PFSK-1 (cell line): ENCODE results near the gene KIF5C.

Source experiments
- FOXP2 ChIP-seq: optimal IDR thresholded peaks from 2 replicates; pipeline ENCODE3; 2011; ENCODE audit warnings: borderline replicate concordance, control low read depth, inconsistent platforms; ENCODE audit not compliant: insufficient read depth; ENCODE audit errors: extremely low read length, extremely low read depth
- POLR2AphosphoS5 ChIP-seq: IDR thresholded peaks from 2 replicates; pipeline ENCODE4 v1.6.1; 2012; ENCODE audit warnings: low read depth, mild to moderate bottlenecking, control low read depth, low read length, moderate library complexity
- REST ChIP-seq, 2 experiments: IDR thresholded peaks; 2 replicates each; pipeline versions ENCODE4 v1.6.1 to v1.8.0; 2011 to 2012; ENCODE audit warnings: low read depth in 2 of 2, low read length in 2 of 2, control low read depth in 1 of 2, inconsistent platforms in 1 of 2, mild to moderate bottlenecking in 1 of 2, moderate library complexity in 1 of 2; ENCODE audit not compliant: insufficient read depth in 1 of 2
- SIN3A ChIP-seq: IDR thresholded peaks from 2 replicates; pipeline ENCODE4 v1.6.1; 2012; ENCODE audit warnings: mild to moderate bottlenecking, low read length, moderate library complexity, borderline replicate concordance; ENCODE audit not compliant: insufficient read depth
- TAF1 ChIP-seq: IDR thresholded peaks from 2 replicates; pipeline ENCODE4 v1.6.1; 2012; ENCODE audit warnings: low read length, control low read depth, borderline replicate concordance; ENCODE audit not compliant: insufficient read depth

Gene KIF5C

GRCh38 chr2:148930046-148930775, 55.2 kb downstream of the KIF5C start:
- no peak for TF ChIP-seq POLR2AphosphoS5
- TF ChIP-seq REST (IDR thresholded peaks at IDR 0.05; ENCODE audit: insufficient read depth in 1 of 2, low read depth in 2 of 2, low read length in 2 of 2), result no peak
- TF ChIP-seq SIN3A, result no peak
- no peak for TF ChIP-seq FOXP2
- no peak for TF ChIP-seq TAF1

DNA sequence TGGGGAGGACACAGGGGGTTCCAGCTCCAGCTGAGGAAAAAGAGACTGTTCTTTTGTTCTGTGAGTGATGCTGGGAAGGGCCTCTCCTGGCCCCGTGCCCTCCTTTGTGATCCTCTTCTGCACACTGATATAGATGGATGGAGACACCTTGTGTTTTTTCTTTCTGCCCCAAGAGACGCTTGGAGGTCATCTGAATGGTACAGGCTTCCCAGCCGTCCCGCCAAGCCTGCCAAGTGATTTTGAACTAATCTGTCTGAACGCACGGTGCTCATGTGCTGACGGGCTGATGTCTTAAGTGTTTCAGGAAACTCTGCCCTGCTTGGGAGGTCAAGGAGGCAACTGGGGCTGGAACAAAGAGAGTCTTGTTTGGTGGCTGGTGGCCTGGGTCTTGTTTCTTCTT, 57.5 kb downstream of the KIF5C start:
- no peak for TF ChIP-seq REST (IDR thresholded peaks at IDR 0.05; ENCODE audit: insufficient read depth in 1 of 2, low read depth in 2 of 2, low read length in 2 of 2)
- no peak for TF ChIP-seq POLR2AphosphoS5
- no peak for TF ChIP-seq TAF1
- no peak for TF ChIP-seq SIN3A
- no peak for TF ChIP-seq FOXP2

DNA sequence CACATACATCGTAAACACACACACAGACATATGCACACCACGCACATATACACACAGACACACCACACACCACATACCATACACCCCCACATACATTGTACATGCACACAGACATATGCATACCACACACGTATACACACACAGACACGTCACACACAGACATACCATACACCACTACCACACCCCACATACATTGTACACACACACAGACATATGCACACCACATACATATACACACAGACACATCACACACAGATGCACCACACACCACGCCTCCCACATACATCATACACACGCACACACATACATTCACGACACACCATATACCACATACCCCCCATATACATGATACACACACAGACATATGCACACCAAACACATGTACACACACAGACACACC, 58.4 kb downstream of the KIF5C start:
- TF ChIP-seq POLR2AphosphoS5 (no peak), SIN3A (no peak), TAF1 (no peak), FOXP2 (no peak), REST (IDR thresholded peaks at IDR 0.05; ENCODE audit: insufficient read depth in 1 of 2, low read depth in 2 of 2, low read length in 2 of 2) (no peak)

DNA sequence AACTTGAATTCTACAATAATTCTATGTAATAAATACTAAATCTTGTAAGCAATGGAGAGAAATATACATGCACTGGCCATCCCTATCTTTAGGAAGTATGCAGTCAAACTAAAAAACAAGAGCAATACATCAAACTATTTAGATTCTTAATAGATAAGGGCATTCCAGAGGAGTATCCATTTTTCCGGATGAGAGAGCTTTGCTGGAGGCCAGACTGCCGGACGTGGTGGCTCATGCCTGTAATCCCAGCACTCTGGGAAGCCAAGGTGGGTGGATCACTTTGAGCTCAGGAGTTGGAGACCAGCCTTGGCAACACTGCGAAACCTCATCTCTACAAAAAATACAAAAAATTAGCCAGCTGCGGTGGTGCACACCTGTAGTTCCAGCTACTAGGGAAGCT, 60.8 kb downstream of the KIF5C start:
- no peak for TF ChIP-seq FOXP2
- TF ChIP-seq SIN3A, result no peak
- no peak for TF ChIP-seq TAF1
- TF ChIP-seq REST (IDR thresholded peaks at IDR 0.05; ENCODE audit: insufficient read depth in 1 of 2, low read depth in 2 of 2, low read length in 2 of 2), result no peak
- no peak for TF ChIP-seq POLR2AphosphoS5

- no peak for TF ChIP-seq FOXP2
- no peak for TF ChIP-seq SIN3A
- TF ChIP-seq REST (IDR thresholded peaks at IDR 0.05; ENCODE audit: insufficient read depth in 1 of 2, low read depth in 2 of 2, low read length in 2 of 2), result no peak
- TF ChIP-seq POLR2AphosphoS5, result no peak
- TF ChIP-seq TAF1, result no peak
Measured at GRCh38 chr2:148936857-148937450, 61.9 kb downstream of the KIF5C start.
